HepG2 (cell line): ENCODE data around the gene DNAJB12. TPM values are rescaled to one million over a fixed set of nuclear protein-coding genes. Genes with fewer than 3 reads are reported as not detected.
A peak's percentile ranks its signal among the peaks of the same experiment; 100 is the strongest.

Source experiments
- HMG20A ChIP-seq: IDR thresholded peaks from 2 replicates; pipeline ENCODE4 v1.6.1; 2016; ENCODE audit warnings: borderline replicate concordance
- KDM5B ChIP-seq: sonication (generic); formaldehyde crosslinking; IDR thresholded peaks from 2 replicates; pipeline ENCODE4 v1.4.0; 2020; ENCODE audit warnings: missing genetic modification reagents, mild to moderate bottlenecking, borderline replicate concordance
- MLX ChIP-seq: IDR thresholded peaks from 2 replicates; pipeline ENCODE4 v1.6.1; 2016
- MNT ChIP-seq: fragments of 450-650 bp; IDR thresholded peaks from 2 replicates; pipeline ENCODE4 v1.6.1; 2016
- MXD1 ChIP-seq: sonication (generic); formaldehyde crosslinking; IDR thresholded peaks from 2 replicates; pipeline ENCODE4 v1.4.0; 2020; ENCODE audit warnings: mild to moderate bottlenecking, missing genetic modification reagents
- MYNN ChIP-seq: sonication (generic); formaldehyde crosslinking; IDR thresholded peaks from 2 replicates; pipeline ENCODE4 v1.4.0; 2020; ENCODE audit warnings: mild to moderate bottlenecking, low read depth, missing genetic modification reagents
- PBX2 ChIP-seq: IDR thresholded peaks from 2 replicates; pipeline ENCODE4 v1.6.1; 2016; ENCODE audit warnings: control low read depth
- PITX1 ChIP-seq: sonication (generic); formaldehyde crosslinking; IDR thresholded peaks from 2 replicates; pipeline ENCODE4 v1.5.1; 2020; ENCODE audit warnings: mild to moderate bottlenecking, missing genetic modification reagents
- REXO4 ChIP-seq: sonication (generic); formaldehyde crosslinking; IDR thresholded peaks from 2 replicates; pipeline ENCODE4 v1.8.0; 2022; ENCODE audit warnings: missing genetic modification reagents, mild to moderate bottlenecking, borderline replicate concordance
- SALL2 ChIP-seq: sonication (generic); formaldehyde crosslinking; IDR thresholded peaks from 2 replicates; pipeline ENCODE4 v1.8.1; 2023; ENCODE audit warnings: mild to moderate bottlenecking, missing genetic modification reagents, inconsistent platforms
- SOX5 ChIP-seq: IDR thresholded peaks from 2 replicates; pipeline ENCODE4 v1.6.1; 2016; ENCODE audit warnings: borderline replicate concordance
- STAT5B ChIP-seq: sonication (generic); formaldehyde crosslinking; IDR thresholded peaks from 2 replicates; pipeline ENCODE4 v1.4.0; 2020; ENCODE audit warnings: missing genetic modification reagents
- TBX2 ChIP-seq: sonication (generic); formaldehyde crosslinking; IDR thresholded peaks from 2 replicates; pipeline ENCODE4 v1.5.0; 2020; ENCODE audit warnings: missing genetic modification reagents, mild to moderate bottlenecking, borderline replicate concordance
- TCF7 ChIP-seq: sonication (generic); IDR thresholded peaks from 2 replicates; pipeline ENCODE4 v1.6.1; 2016; ENCODE audit warnings: antibody characterized with exemption, low read depth
- TFE3 ChIP-seq: IDR thresholded peaks from 2 replicates; pipeline ENCODE4 v1.6.1; 2016
- YEATS2 ChIP-seq: sonication (generic); formaldehyde crosslinking; IDR thresholded peaks from 2 replicates; pipeline ENCODE4 v1.4.0; 2020; ENCODE audit warnings: missing genetic modification reagents, borderline replicate concordance
- ZNF256 ChIP-seq: sonication (generic); formaldehyde crosslinking; conservative IDR thresholded peaks from 2 replicates; pipeline ENCODE4 v1.4.0; 2020; ENCODE audit warnings: missing genetic modification reagents
- ZNF609 ChIP-seq: sonication (generic); formaldehyde crosslinking; IDR thresholded peaks from 2 replicates; pipeline ENCODE4 v1.4.0; 2020; ENCODE audit warnings: mild to moderate bottlenecking, missing genetic modification reagents, borderline replicate concordance
- ZSCAN29 ChIP-seq: sonication (generic); formaldehyde crosslinking; conservative IDR thresholded peaks from 2 replicates; pipeline ENCODE4 v1.4.0; 2020; ENCODE audit warnings: mild to moderate bottlenecking, missing genetic modification reagents
- polyA plus RNA-seq, 8 experiments: library from polyadenylated mRNA; depleted of rRNA in 3 of 8; stranded (reverse) in 7 of 8; unstranded in 1 of 8; fragments of >200 nt; fragmentation: Illumina TruSeq in 4 of 8; extraction: Trizol in 4 of 8; gene quantifications; 2 replicates each; pipeline versions ENCODE4 v1.2.1 to v1.2.3, GENCODE V29; 2011 to 2016; ENCODE audit warnings: low read depth in 4 of 8, missing spikeins in 1 of 8, mixed read lengths in 1 of 8; ENCODE audit not compliant: insufficient read depth in 1 of 8
- total RNA-seq, 5 experiments: library from RNA; depleted of rRNA; stranded (reverse); fragments of >200 nt; fragmentation: Illumina TruSeq; extraction: Trizol; gene quantifications; 2 replicates each; pipeline ENCODE4 v1.2.3, GENCODE V29; 2016; ENCODE audit warnings: low read depth in 1 of 5

DNAJB12 gene
- total and polyA plus RNA-seq, 2 of the 13 experiments (the other 11 are each of a cell fraction or from before 2014, with no cell fraction given): 10.8 to 18.2 TPM

- peak; percentile 88 for TF ChIP-seq TFE3 (CRISPR knock-in tag)
- TF ChIP-seq ZNF609 (CRISPR knock-in tag): peak; percentile 53; the same call in 1 of the 2 replicates
- TF ChIP-seq TBX2: peak; percentile 91; the same call in 1 of the 2 replicates
- peak; percentile 92 for TF ChIP-seq MXD1 (CRISPR knock-in tag)
- TF ChIP-seq PITX1 (CRISPR knock-in tag): peak; percentile 80
- peak; percentile 74; the same call in 1 of the 2 replicates for TF ChIP-seq SALL2
- TF ChIP-seq YEATS2 (CRISPR knock-in tag): peak; percentile 81; the same call in 1 of the 2 replicates
- TF ChIP-seq PBX2 (CRISPR knock-in tag): peak; percentile 29; the same call in 1 of the 2 replicates
- no peak for TF ChIP-seq ZSCAN29 (CRISPR knock-in tag)
- TF ChIP-seq SOX5 (CRISPR knock-in tag): peak; percentile 82
- no peak for TF ChIP-seq TCF7
- TF ChIP-seq STAT5B (CRISPR knock-in tag): no peak
- peak; percentile 87; the same call in 1 of the 2 replicates for TF ChIP-seq KDM5B (CRISPR knock-in tag)
- TF ChIP-seq HMG20A (CRISPR knock-in tag): peak; percentile 72
- peak; percentile 73 for TF ChIP-seq MLX (CRISPR knock-in tag)
- TF ChIP-seq MYNN (CRISPR knock-in tag): peak; percentile 55; the same call in 1 of the 2 replicates
- TF ChIP-seq ZNF256 (CRISPR knock-in tag): no peak
- no peak for TF ChIP-seq REXO4 (CRISPR knock-in tag)
- peak; percentile 56 for TF ChIP-seq MNT
These were observed 37.8 kb downstream of the DNAJB12 start (continued) for GRCh38 chr10:72316748-72317435.
